PC-9 (cell line): ENCODE data around the gene TRAF1. TPM values are rescaled to one million over a fixed set of nuclear protein-coding genes. Genes with fewer than 3 reads are reported as not detected.

ENCODE experiments used
- BruUV-seq: library from RNA; stranded (reverse); fragments of 400-500 nt; replicated peaks from 2 replicates; lab custom pipeline; 2021; lab: Mats Ljungman, UMichigan
- CTCF ChIA-PET: fragments of 300-600 bp; sonication (Branson Sonifier 250); formaldehyde crosslinking; loops from one replicate; lab custom pipeline; 2022; ENCODE audit warnings: antibody characterized with exemption; lab: Charles Lee
- POLR2A ChIA-PET: fragments of 300-600 bp; sonication (Branson Sonifier 250); formaldehyde crosslinking; loops from one replicate; lab custom pipeline; 2022; ENCODE audit warnings: antibody characterized with exemption; ENCODE audit not compliant: unreplicated experiment; lab: Charles Lee
- DNase-seq, 2 experiments: peaks; one replicate each; pipeline versions ENCODE4 v3.0.0 to v3.0.0-alpha.2; 2015 to 2022; ENCODE audit warnings: mixed read lengths in 1 of 2
- H2AFZ ChIP-seq: fragments of 200-600 bp; sonication (generic); 2 replicates; pipeline ENCODE4 v1.8.1; 2017; ENCODE audit warnings: antibody characterized with exemption
- H3F3A ChIP-seq: fragments of 200-600 bp; sonication (generic); 2 replicates; pipeline ENCODE4 v1.8.1; 2017; ENCODE audit warnings: antibody characterized with exemption, mild to moderate bottlenecking, low read depth; ENCODE audit not compliant: insufficient read depth
- H3K27ac ChIP-seq: fragments of 200-600 bp; sonication (generic); 2 replicates; pipeline ENCODE4 v1.6.1; 2016; ENCODE audit warnings: mixed run types
- H3K27me3 ChIP-seq: fragments of 200-600 bp; sonication (generic); 2 replicates; pipeline ENCODE4 v1.6.1; 2016; ENCODE audit warnings: low read depth, mixed run types; ENCODE audit not compliant: insufficient read depth
- H3K36me3 ChIP-seq: fragments of 200-600 bp; sonication (generic); 2 replicates; pipeline ENCODE4 v1.6.1; 2016; ENCODE audit warnings: low read depth, mixed run types
- H3K4me1 ChIP-seq: fragments of 200-600 bp; sonication (generic); replicated peaks from 2 replicates; pipeline ENCODE4 v1.6.1; 2016; ENCODE audit warnings: mixed run types; ENCODE audit not compliant: insufficient read depth
- H3K4me2 ChIP-seq: fragments of 200-600 bp; sonication (generic); 2 replicates; pipeline ENCODE4 v1.6.1; 2017; ENCODE audit warnings: mixed run types
- H3K4me3 ChIP-seq: fragments of 200-600 bp; sonication (generic); 2 replicates; pipeline ENCODE4 v1.6.1; 2016; ENCODE audit warnings: mixed run types
- H3K79me2 ChIP-seq: fragments of 200-600 bp; sonication (generic); 2 replicates; pipeline ENCODE4 v1.6.1; 2017; ENCODE audit warnings: low read depth, mixed run types
- H3K9me2 ChIP-seq: fragments of 200-600 bp; sonication (generic); 2 replicates; pipeline ENCODE4 v1.8.1; 2017; ENCODE audit warnings: mild to moderate bottlenecking; ENCODE audit not compliant: insufficient read depth
- H3K9me3 ChIP-seq: fragments of 200-600 bp; sonication (generic); 2 replicates; pipeline ENCODE4 v1.8.1; 2016; ENCODE audit warnings: low read depth; ENCODE audit not compliant: insufficient read depth
- H4K20me1 ChIP-seq: fragments of 200-600 bp; sonication (generic); 2 replicates; pipeline ENCODE4 v1.8.1; 2017; ENCODE audit not compliant: insufficient read depth
- EZH2 ChIP-seq: fragments of 200-600 bp; sonication (generic); IDR thresholded peaks from 2 replicates; pipeline ENCODE4 v1.8.0; 2017; ENCODE audit warnings: antibody characterized with exemption, low read depth
- intact Hi-C: fragments of 100-400 bp; cut with micrococcal nuclease; formaldehyde crosslinking; loops from one replicate; pipeline ENCODE4 v1.10.0; 2022; ENCODE audit not compliant: unreplicated experiment
- total RNA-seq: library from RNA; stranded (reverse); gene quantifications from 2 replicates; pipeline ENCODE4 v1.2.3, GENCODE V29; 2021
- TF ChIP-seq, protein P1 (sequence below): fragments of 200-600 bp; sonication (generic); conservative IDR thresholded peaks from 2 replicates; pipeline ENCODE4 v1.6.1; 2017; ENCODE audit warnings: mixed run types, antibody characterized with exemption, mild to moderate bottlenecking, moderate library complexity

Gene TRAF1
- total RNA-seq, 1 experiment from 2014 or later = 2.7 TPM

DNA sequence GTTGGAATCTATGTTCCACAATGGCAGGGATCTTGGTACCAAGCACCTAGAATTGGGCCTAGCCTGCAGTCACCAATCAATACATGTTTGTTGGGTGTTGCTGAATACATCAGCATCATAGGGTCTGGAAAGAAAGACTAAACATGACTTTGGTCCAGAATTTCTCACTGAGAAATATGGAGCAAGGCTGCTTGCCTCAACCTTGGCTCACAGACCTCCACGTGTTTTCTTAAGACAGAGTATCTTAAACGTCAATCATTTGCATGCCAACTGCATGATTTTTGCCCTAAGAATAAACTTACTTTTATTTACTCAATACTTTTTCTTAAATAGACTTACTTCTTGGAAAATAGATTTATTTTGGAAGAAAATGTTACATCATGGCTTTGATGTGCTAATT lies 22.7 kb upstream of the TRAF1 start:
- no peak overlapping the region for H2AFZ ChIP-seq
- no peaks in the 10 kb centered on the region for H3K9me2 ChIP-seq
- no TSS peak for BruUV-seq
- no peaks in the 10 kb centered on the region for H3K79me2 ChIP-seq
- H3K4me2 ChIP-seq = no peak overlapping the region
- H3K4me3 ChIP-seq = no peak overlapping the region
- TF ChIP-seq, protein P1, sequence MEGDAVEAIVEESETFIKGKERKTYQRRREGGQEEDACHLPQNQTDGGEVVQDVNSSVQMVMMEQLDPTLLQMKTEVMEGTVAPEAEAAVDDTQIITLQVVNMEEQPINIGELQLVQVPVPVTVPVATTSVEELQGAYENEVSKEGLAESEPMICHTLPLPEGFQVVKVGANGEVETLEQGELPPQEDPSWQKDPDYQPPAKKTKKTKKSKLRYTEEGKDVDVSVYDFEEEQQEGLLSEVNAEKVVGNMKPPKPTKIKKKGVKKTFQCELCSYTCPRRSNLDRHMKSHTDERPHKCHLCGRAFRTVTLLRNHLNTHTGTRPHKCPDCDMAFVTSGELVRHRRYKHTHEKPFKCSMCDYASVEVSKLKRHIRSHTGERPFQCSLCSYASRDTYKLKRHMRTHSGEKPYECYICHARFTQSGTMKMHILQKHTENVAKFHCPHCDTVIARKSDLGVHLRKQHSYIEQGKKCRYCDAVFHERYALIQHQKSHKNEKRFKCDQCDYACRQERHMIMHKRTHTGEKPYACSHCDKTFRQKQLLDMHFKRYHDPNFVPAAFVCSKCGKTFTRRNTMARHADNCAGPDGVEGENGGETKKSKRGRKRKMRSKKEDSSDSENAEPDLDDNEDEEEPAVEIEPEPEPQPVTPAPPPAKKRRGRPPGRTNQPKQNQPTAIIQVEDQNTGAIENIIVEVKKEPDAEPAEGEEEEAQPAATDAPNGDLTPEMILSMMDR = no peak
- no peak for TF ChIP-seq EZH2
- no peaks in the 10 kb centered on the region for H3F3A ChIP-seq
- intact Hi-C loops = no loop called here
- H3K27me3 ChIP-seq = no peaks in the 10 kb centered on the region
- ChIA-PET POLR2A (no interaction called here), CTCF (no interaction called here)
- no peak for DNase-seq
- H4K20me1 ChIP-seq = no peaks in the 10 kb centered on the region
- no peaks in the 10 kb centered on the region for H3K36me3 ChIP-seq
- no peak overlapping the region for H3K27ac ChIP-seq
- H3K9me3 ChIP-seq = no peaks in the 10 kb centered on the region
- H3K4me1 ChIP-seq = no peaks in the 10 kb centered on the region

DNA sequence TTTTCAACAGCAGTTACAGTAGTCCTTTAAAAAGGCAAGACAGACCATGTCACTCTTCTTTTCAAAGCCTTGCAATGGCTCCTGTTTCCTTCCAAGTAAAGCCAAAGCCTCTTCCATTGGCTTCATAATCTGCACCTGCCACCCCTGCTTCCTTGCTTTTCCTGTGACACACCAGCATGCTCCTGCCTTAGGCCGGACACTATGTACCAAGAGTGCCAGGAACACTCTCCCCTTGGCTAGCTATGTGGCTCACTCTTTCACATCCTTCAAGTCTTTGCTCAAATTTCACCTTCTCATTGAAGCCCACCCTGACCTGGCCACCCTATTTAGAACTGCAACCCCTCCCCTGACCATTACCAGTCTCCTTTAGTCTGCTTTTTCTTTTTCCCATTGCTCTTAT lies 22.2 kb upstream of the TRAF1 start:
- H3K9me3 ChIP-seq = no peaks in the 10 kb centered on the region
- H3K27ac ChIP-seq = no peak overlapping the region
- H4K20me1 ChIP-seq = no peaks in the 10 kb centered on the region
- TF ChIP-seq EZH2 = no peak
- TF ChIP-seq, protein P1 = no peak
- CTCF ChIA-PET = no interaction called here
- H3K4me2 ChIP-seq = no peak overlapping the region
- no peaks in the 10 kb centered on the region for H3K79me2 ChIP-seq
- H3K27me3 ChIP-seq = no peaks in the 10 kb centered on the region
- BruUV-seq = no TSS peak
- POLR2A ChIA-PET = no interaction called here
- no peaks in the 10 kb centered on the region for H3F3A ChIP-seq
- intact Hi-C loops = no loop called here
- DNase-seq = no peak
- no peak overlapping the region for H2AFZ ChIP-seq
- H3K36me3 ChIP-seq = no peaks in the 10 kb centered on the region
- no peaks in the 10 kb centered on the region for H3K4me1 ChIP-seq
- no peak overlapping the region for H3K4me3 ChIP-seq
- H3K9me2 ChIP-seq = no peaks in the 10 kb centered on the region

DNA sequence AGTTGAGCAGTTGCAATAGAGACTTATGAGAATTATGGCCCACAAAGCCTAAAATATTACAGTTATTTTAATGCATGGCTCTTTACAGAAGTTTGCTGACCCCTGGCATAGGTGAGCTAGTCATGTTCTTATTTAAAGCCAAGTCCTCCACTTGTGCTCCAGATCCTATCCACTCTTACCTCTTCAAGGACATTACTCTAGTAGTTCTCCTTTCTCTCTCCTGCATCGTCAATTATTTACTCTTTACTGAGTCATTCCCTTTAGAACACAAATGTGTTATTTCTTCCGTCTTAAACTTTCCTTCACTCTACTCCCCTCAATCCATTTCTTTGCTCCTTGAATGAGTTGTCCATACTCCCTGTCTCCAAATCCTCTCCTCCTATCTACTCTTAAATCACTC lies 20.6 kb upstream of the TRAF1 start:
- H3K4me2 ChIP-seq = no peak overlapping the region
- H3K27me3 ChIP-seq = no peaks in the 10 kb centered on the region
- no peak overlapping the region for H3K4me3 ChIP-seq
- TF ChIP-seq, protein P1 = no peak
- H3K27ac ChIP-seq = no peak overlapping the region
- no peaks in the 10 kb centered on the region for H3K79me2 ChIP-seq
- POLR2A ChIA-PET = no interaction called here
- no peaks in the 10 kb centered on the region for H3K36me3 ChIP-seq
- no TSS peak for BruUV-seq
- H3K9me2 ChIP-seq = no peaks in the 10 kb centered on the region
- no peak for DNase-seq
- CTCF ChIA-PET = no interaction called here
- peaks cover 1% of the 10 kb centered on the region for H3K4me1 ChIP-seq
- intact Hi-C loops = no loop called here
- no peaks in the 10 kb centered on the region for H3K9me3 ChIP-seq
- H4K20me1 ChIP-seq = no peaks in the 10 kb centered on the region
- H3F3A ChIP-seq = no peaks in the 10 kb centered on the region; the same call in 1 of the 2 replicates
- no peak overlapping the region for H2AFZ ChIP-seq
